Motor neuron (in vitro differentiated cells): Measurements from ENCODE around the gene BATF3. TPM values are rescaled to one million over a fixed set of nuclear protein-coding genes. Genes with fewer than 3 reads are reported as not detected.
"Not testable (repeated sequence)": the region's sequence is repeated elsewhere in the genome, so short reads cannot be mapped to it uniquely, and the experiment has no call there.

Experiments
- ATAC-seq, 8 experiments: fragments of 200-7000 bp; cut with Tn5 transposase; replicated peaks in 6 of 8; 2 replicates each; pipeline ENCODE4 v1.8.0; 2021; ENCODE audit warnings: mild to moderate bottlenecking in 8 of 8, moderate library complexity in 8 of 8
- H3K27ac ChIP-seq, 2 donors: fragments of 250-450 bp; sonication (Bioruptor Pico); 2 replicates each; pipeline ENCODE4 v1.9.0; 2021; ENCODE audit warnings: antibody characterized with exemption in 2 of 2, mild to moderate bottlenecking in 2 of 2, moderate library complexity in 1 of 2
- H3K4me1 ChIP-seq, 2 donors: fragments of 250-450 bp; sonication (Bioruptor Pico); replicated peaks in 1 of 2; 2 replicates each; pipeline ENCODE4 v1.6.1; 2021; ENCODE audit warnings: antibody characterized with exemption in 2 of 2, mild to moderate bottlenecking in 2 of 2, moderate library complexity in 1 of 2
- H3K4me3 ChIP-seq, 5 donors: fragments of 250-450 bp; sonication (Bioruptor Pico); 2 replicates each; pipeline ENCODE4 v1.9.0; 2021; ENCODE audit warnings: antibody characterized with exemption in 5 of 5, mild to moderate bottlenecking in 5 of 5, moderate library complexity in 4 of 5
- WGBS, 10 experiments: fragments of 450-650 bp; shearing (Covaris generic); methylation state at CpG; one replicate each; pipeline ENCODE4 v1.0.0; 2022; 5-methylcytosine and 5-hydroxymethylcytosine counted together
- in situ Hi-C, 9 experiments: fragments of 400-800 bp; cut with MboI; loops; one replicate each; pipeline ENCODE4 v1.15.0; 2021; ENCODE audit warnings: low sequenced_read_pairs in 9 of 9, low pct_unique_long_range_greater_than_20kb in 2 of 9; ENCODE audit not compliant: unreplicated experiment in 9 of 9
- total RNA-seq, 8 experiments: library from RNA; unstranded; fragments of 300-600 nt; gene quantifications; 2 replicates each; pipeline versions ENCODE4 v1.2.3 to v1.2.4, GENCODE V29; 2022

The BATF3 gene, protein sequence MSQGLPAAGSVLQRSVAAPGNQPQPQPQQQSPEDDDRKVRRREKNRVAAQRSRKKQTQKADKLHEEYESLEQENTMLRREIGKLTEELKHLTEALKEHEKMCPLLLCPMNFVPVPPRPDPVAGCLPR
- total RNA-seq, result 10 to 100 TPM in 1 of 8 experiments, 1 to 10 TPM in 7; 1.8 to 11.6 (median 2.8) TPM

GRCh38 chr1:212699625-212700222 lies at the start of gene BATF3:
Gene BATF3 (minus strand): TSS chr1:212699840. CDS start chr1:212699762, 78 bp downstream.
- in situ Hi-C loops, result no loop called here
- H3K4me1 ChIP-seq, result peaks cover 6 to 9% of the 10 kb centered on the region in 2 donors
- ATAC-seq, result peak; percentile 47 to 81 (median 72)
- no CpG with 5 or more reads among the region's 79 CpGs for WGBS, 10 experiments
- peak within 1 kb of the TSS in 1 of 2 donors; percentile 27 for H3K27ac ChIP-seq
- H3K4me3 ChIP-seq, result peak within 1 kb of the TSS; percentile 45 to 59 (median 58)

- in situ Hi-C loops, result loop anchor here in 1 of 9 experiments (25.0 kb wide), 1 partner anchor 91 kb away; the partner anchor contains the start of gene SPATA45
- WGBS, 10 experiments, result 82 to 100% (median 96%) methylated on average over 1 to 3 of the region's 3 CpGs
- peaks cover 0 to 2% of the 10 kb centered on the region in 2 donors for H3K4me1 ChIP-seq
- no peak for ATAC-seq
- H3K4me3 ChIP-seq, result no peak overlapping the region
- no peak overlapping the region for H3K27ac ChIP-seq
Observed at GRCh38 chr1:212746546-212746945, 46.9 kb upstream of the BATF3 start.

DNA sequence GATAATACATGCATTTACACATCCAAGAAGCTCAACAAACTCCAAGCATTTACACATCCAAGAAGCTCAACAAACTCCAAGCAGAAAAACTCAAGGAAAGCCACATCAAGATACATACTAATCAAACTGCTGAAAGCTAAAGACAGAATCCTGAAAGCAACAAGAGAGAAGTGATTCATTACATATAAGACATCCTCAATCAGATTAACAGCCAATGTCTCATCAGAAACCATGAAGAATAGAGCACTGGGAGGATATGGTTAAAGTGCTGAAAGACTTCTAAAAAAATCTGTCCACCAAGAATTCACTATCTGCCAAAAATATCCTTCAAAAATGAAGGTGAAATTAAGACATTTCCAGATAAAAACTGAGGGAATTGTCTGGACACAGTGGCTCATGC lies 45.7 kb upstream of the BATF3 start:
- H3K27ac ChIP-seq, result no peak overlapping the region
- ATAC-seq, result no peak
- H3K4me1 ChIP-seq, result peaks cover 0 to 2% of the 10 kb centered on the region in 2 donors
- in situ Hi-C loops, result loop anchor here in 1 of 9 experiments (25.0 kb wide), 1 partner anchor 92 kb away; the partner anchor contains the start of gene SPATA45
- H3K4me3 ChIP-seq, result no peak overlapping the region

- no peak for ATAC-seq
- Histone ChIP-seq H3K27ac (no peak overlapping the region), H3K4me3 (no peak overlapping the region), H3K4me1 (no peaks in the 10 kb centered on the region)
- in situ Hi-C loops, result loop anchor here in 1 of 9 experiments (25.0 kb wide), 1 partner anchor 93 kb away; the partner anchor contains the start of gene SPATA45
- 84 to 100% (median 93%) methylated on average over 1 to 4 of the region's 4 CpGs; no CpG with 5 or more reads in 1 of the 10 experiments for WGBS, 10 experiments
Observed at GRCh38 chr1:212743901-212744475, 44.3 kb upstream of the BATF3 start.

GRCh38 chr1:212738330-212738729 lies 38.7 kb upstream of the BATF3 start:
- ATAC-seq, result peak in 2 of 8 experiments; percentile 32 to 54
- 90 to 100% (median 100%) methylated on average over 1 of the region's 1 CpG; no CpG with 5 or more reads in 5 of the 10 experiments for WGBS, 10 experiments
- no peaks in the 10 kb centered on the region for H3K4me1 ChIP-seq
- in situ Hi-C loops, result loop anchor here in 1 of 9 experiments (25.0 kb wide), 1 partner anchor 99 kb away; the partner anchor contains the start of gene SPATA45
- no peak overlapping the region for H3K27ac ChIP-seq
- no peak overlapping the region for H3K4me3 ChIP-seq

DNA sequence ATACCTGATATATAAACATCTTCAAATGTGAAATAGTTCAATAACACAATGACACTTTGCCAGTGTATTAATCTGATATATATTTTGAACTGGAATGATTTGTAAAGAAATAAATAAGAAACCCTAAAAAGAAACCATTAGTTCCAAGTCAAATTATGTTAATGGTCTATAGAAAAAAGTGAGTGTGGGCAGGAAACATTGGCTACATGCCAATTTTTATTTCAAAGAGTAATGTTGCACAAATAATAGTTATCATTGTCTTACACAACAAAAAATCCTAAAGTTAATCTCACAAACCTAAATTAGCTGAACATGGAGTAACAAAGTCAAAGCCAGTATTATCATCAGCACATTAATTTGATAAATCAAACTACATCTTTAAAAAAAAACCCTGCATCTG lies 37.9 kb upstream of the BATF3 start:
- H3K4me1 ChIP-seq, result no peaks in the 10 kb centered on the region
- in situ Hi-C loops, result loop anchor here in 1 of 9 experiments (25.0 kb wide), 1 partner anchor 100 kb away; the partner anchor contains the start of gene SPATA45
- H3K27ac ChIP-seq, result no peak overlapping the region
- no peak for ATAC-seq
- no peak overlapping the region for H3K4me3 ChIP-seq

GRCh38 chr1:212733109-212733508 lies 33.5 kb upstream of the BATF3 start:
- no peaks in the 10 kb centered on the region for H3K4me1 ChIP-seq
- no peak overlapping the region for H3K27ac ChIP-seq
- in situ Hi-C loops, result loop anchor here in 1 of 9 experiments (25.0 kb wide), 1 partner anchor 104 kb away; the partner anchor contains the start of gene SPATA45
- H3K4me3 ChIP-seq, result no peak overlapping the region
- WGBS, 10 experiments, result 82 to 100% (median 96%) methylated on average over 1 to 8 of the region's 8 CpGs; no CpG with 5 or more reads in 4 of the 10 experiments
- no peak for ATAC-seq

DNA sequence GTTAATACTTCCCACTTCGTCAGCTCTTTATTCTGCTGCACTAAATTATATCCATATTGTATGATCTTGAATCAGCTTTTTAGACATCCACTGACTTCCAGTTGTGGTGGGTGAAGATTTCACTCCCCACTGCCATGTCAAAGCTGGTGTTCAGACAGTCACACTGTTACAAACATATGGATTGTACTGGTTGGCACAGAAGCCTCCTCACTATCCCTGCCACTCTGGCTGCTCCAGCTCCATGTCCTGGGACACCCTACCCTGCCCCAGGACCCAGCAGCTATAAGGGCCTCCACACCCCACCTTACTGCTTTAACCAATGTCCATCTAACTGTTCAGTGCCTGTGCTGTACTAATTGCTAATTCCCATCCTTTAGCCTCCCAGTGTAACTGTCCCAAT lies 32.0 kb upstream of the BATF3 start:
- Histone ChIP-seq H3K27ac (no peak overlapping the region), H3K4me1 (no peaks in the 10 kb centered on the region), H3K4me3 (no peak overlapping the region)
- in situ Hi-C loops, result loop anchor here in 1 of 9 experiments (25.0 kb wide), 1 partner anchor 106 kb away; the partner anchor contains the start of gene SPATA45
- 38 to 100% (median 100%) methylated on average over 1 of the region's 1 CpG; no CpG with 5 or more reads in 4 of the 10 experiments for WGBS, 10 experiments
- no peak for ATAC-seq

GRCh38 chr1:212728606-212729005 lies 29.0 kb upstream of the BATF3 start:
- Histone ChIP-seq H3K4me3 (no peak overlapping the region), H3K4me1 (no peaks in the 10 kb centered on the region), H3K27ac (no peak overlapping the region)
- 0 to 100% (median 82%) methylated on average over 1 to 5 of the region's 5 CpGs for WGBS, 10 experiments
- no peak for ATAC-seq
- in situ Hi-C loops, result loop anchor here in 1 of 9 experiments (25.0 kb wide), 1 partner anchor 109 kb away; the partner anchor contains the start of gene SPATA45

DNA sequence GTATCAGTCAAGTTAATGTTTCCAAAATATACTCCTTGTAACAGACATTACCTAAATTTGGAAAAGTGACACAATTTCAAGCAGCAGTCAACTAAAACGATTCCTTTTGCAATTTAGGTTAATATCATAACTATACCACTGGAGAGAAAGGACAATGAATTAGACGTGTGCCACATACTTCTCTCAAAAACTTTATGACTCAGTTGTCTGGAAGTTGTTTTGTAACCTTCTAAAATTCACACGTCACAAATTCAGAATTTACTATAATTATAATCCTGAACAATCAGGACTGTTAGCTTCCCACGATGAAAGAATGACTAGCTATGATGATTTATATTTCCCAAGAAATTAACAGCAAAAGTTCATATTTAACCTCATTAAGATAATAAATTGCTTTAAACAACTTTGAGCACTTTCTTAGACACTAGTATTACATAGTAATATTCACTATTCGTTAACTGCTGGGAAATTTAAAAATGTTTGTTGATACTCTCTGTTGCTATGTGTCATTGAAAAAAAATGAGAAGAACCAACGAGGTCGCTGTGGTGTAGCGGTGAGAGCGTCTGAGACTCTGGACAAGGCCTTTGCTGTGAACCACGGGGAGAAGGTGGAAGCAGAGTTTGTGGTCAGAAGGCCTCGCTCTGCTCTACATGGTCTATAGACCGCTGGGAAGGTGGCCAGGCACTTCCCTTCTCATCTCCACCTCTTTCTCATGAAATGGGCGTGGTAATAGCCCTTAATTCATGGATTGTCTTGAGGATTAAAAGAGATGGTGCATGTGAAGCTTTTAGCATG lies 27.9 kb upstream of the BATF3 start:
- 36 to 100% (median 95%) methylated on average over 5 to 13 of the region's 13 CpGs for WGBS, 10 experiments
- Histone ChIP-seq H3K4me1 (no peaks in the 10 kb centered on the region), H3K4me3 (no peak overlapping the region), H3K27ac (no peak overlapping the region)
- peak in 2 of 8 experiments; percentile 49 to 90 for ATAC-seq
- in situ Hi-C loops, result loop anchor here in 1 of 9 experiments (25.0 kb wide), 1 partner anchor 110 kb away; the partner anchor contains the start of gene SPATA45

GRCh38 chr1:212724679-212725078 lies 25.0 kb upstream of the BATF3 start:
- in situ Hi-C loops, result loop anchor here in 1 of 9 experiments (25.0 kb wide), 1 partner anchor 113 kb away; the partner anchor contains the start of gene SPATA45

DNA sequence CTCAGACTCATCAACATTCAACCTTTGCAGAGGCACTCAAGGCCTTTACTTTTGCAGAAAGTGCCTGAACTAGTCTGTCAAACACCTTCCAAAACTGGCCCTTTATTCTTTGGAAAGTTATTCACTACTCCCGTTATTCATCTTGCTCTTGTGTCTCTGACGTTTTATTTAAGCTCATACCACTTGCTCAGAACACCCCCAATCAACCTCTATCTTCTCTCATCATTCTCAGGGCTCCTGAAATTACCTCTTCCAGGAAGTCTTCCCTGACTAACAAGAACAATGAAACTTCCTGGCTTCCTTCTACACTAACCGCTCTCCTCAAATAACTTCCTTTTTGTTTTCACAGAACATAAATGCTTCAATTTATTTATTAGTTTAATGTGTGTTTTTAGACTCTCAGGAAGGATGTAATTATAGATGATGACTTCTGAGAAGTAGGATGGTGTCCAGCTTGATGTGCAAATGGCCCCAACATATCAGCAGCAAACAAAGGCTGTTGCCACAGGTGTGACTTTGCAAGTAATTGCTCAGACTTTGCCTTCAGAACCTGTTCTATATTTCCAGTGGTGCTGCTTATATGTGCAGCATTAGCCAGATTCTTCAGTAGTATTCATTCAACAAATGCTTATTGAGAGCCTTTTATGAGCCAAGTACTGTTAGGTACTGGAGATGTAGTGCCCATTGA lies 22.8 kb upstream of the BATF3 start:
- Histone ChIP-seq H3K4me3 (no peak overlapping the region), H3K4me1 (no peaks in the 10 kb centered on the region), H3K27ac (no peak overlapping the region)
- ATAC-seq, result no peak
- WGBS, 10 experiments, result 39 to 100% (median 81%) methylated on average over 3 of the region's 3 CpGs; no CpG with 5 or more reads in 1 of the 10 experiments
- in situ Hi-C loops, result no loop called here

More at GRCh38 chr1:212724679-212725078, 25.0 kb upstream of the BATF3 start:
- WGBS, 10 experiments, result 80% methylated on average over 2 of the region's 34 CpGs; no CpG with 5 or more reads in 9 of the 10 experiments
- not testable (repeated sequence) for H3K4me3 ChIP-seq, H3K27ac ChIP-seq, H3K4me1 ChIP-seq, ATAC-seq
